GM18520 (cell line): ENCODE measurements around the gene ANGPTL1.

Experiments used
- ATAC-seq: cut with Tn5 transposase; IDR thresholded peaks from one replicate; pipeline ENCODE4 v1.9.1; 2021; ENCODE audit not compliant: unreplicated experiment

The ANGPTL1 gene, protein sequence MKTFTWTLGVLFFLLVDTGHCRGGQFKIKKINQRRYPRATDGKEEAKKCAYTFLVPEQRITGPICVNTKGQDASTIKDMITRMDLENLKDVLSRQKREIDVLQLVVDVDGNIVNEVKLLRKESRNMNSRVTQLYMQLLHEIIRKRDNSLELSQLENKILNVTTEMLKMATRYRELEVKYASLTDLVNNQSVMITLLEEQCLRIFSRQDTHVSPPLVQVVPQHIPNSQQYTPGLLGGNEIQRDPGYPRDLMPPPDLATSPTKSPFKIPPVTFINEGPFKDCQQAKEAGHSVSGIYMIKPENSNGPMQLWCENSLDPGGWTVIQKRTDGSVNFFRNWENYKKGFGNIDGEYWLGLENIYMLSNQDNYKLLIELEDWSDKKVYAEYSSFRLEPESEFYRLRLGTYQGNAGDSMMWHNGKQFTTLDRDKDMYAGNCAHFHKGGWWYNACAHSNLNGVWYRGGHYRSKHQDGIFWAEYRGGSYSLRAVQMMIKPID

DNA sequence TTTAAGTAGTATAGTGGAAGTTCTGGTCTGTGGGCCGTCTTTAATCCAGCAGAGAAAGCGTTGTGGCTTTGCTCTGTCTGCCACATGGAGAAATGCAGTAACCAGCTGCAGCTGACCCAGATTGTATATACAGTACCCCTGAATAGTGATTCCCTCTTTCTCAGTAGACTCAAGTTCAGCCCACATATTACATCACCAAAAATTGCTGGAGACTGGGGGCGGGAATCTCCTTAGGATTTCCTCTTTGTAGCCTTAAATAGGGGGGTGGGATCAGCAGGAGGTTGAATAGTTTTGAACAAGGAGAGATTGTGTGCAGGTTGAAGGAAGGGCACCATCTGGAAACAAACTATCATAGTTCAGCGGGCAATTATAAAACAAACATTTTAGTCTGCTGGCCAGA lies at the start of gene ANGPTL1:
ANGPTL1 (minus strand) TSS at position 134 of the 400 bp plus-strand sequence. CDS start 5,301 bp downstream, outside the sequence.
- ATAC-seq: no peak

DNA sequence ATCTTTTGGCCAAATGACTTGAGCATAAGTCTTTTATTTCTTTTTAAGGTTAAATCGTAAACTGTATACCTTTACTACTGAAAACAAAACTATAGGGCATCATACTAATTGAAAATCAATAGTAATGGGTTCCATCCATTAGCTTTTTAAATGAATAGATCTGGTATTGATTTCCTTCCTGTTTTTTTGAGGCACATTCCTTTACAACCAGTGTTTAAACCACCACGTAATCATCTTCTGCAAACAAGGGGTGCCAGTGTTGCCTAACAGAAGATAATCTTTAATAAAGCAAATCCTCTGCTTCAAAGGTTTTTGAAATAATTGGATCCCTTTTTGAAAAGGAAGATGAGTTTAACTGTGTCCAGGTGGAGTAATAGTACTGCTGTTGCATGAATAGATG lies 48.7 kb upstream of the ANGPTL1 start:
- ATAC-seq: no peak

DNA sequence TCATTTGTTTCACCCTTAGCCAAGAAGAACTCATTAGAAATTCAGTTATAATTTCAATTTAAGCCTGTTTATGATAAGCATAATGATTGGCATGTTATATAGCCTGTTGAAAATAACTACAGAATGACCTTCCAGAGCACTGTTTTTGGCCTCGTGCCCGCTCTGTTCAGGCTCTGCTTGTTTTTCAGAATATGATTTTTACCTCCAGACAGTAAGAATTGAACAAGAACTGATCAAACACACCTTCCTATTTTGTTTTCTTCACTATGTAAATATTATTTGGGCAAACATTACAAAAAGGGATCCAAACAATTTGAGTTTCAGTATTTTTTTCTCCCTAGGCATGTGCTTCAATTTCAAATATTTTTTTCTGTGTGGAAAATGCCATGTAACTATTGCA lies 48.1 kb upstream of the ANGPTL1 start:
- no peak for ATAC-seq

DNA sequence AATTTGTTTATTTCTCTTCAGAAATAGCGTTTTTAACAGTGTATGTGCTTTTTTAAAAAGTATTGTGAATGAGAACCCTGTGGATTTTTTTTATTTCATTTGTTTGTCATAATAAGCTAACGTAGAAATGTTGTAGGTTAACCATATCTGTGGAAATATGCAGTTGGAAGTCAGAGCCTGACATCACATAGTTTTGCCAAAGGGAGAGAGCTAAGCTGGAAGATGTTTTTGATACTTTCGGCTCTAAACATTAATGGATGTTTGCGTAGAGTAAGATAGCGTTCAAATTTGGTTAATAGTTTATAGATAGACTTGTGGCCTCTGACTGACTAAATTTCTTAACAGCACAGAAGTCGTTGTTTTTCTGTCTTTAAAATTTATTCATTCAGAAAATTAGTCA lies 47.4 kb upstream of the ANGPTL1 start:
- ATAC-seq: no peak

DNA sequence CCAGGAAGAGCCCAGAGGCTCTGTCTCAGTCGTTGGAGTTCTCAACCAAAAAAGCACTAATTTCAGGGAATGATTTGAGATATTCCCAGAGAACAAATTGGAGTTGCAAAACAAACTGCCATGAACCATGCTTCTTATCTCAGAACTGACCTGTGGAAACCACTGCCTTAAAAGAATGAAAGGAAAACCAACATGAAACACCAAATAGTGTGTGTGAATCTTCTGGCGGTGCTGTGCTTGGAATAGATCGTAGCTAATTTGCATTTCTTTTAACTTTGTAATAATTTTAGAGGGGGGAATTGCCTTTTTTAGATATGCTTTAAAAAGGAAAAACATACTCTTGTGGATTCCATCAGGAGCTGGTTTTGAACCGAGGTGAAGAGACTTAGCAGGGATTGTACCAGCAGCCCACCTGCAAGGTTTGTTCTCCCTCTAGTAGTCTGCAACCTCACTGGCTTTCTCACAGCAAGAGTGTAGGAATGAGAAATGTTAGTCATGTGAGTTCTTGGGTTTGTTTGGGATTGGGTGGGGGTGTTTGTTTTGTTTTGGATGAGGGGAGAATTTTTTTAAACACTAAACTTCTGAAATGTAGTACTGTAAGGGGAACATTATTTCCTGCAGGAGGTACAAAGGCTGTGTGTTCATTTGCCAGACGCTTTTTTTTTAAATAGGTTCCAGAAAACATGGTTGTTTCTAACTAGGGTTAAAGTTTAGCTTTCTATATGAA lies 45.7 kb upstream of the ANGPTL1 start:
- ATAC-seq: no peak

DNA sequence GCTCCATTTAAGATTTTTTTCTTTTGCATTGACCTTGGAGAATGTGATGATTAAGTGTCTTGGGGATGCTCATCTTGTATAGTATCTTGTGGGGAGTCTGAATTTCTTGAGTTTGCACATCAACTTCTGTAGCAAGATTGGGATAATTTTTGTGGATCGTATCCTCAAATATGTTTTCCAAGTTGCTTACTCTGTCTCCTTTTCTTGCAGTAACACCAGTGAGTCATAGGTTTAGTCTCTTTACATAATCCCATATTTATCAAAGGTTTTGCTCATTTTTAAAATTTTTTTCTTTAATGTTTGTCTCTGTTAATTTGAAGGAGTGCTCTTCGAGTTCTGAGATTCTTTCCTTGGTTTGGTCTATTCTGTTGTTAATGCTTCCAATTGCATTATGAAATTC lies 41.7 kb upstream of the ANGPTL1 start:
- no peak for ATAC-seq

DNA sequence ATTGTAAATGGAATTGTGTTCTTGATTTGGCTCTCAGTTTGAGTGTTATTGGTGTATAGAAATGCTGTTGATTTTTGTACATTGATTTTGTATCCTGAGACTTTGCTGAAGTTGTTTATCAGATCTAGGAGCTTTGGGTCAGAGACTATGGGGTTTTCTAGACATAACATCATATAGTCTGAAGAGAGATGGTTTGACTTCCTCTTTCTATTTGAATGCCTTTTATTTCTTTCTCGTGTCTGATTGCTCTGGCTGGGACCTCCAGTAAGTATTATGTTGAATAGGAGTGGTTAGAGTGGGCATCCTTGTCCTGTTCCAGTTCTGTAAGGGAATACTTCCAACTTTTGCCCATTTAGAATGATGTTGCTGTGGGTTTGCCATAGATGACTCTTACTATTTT lies 39.1 kb upstream of the ANGPTL1 start:
- ATAC-seq: no peak

DNA sequence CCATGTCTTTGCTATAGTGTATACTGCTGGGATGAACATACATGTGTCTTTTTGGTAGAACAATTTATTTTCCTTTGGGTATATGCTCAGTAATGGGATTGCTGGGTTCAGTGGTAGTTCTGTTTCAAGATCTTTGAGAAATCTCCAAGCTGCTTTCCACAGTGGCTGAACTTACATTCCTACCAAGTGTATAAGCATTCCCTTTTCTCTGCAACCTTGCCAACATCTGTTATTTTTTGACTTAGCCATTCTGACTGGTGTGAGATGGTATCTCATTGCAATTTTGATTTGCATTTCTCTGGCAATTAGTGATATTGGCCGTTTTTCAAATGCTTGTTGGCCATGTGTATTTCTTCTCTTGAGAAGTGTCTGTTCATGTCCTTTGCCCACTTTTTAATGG lies 37.5 kb upstream of the ANGPTL1 start:
- no peak for ATAC-seq

DNA sequence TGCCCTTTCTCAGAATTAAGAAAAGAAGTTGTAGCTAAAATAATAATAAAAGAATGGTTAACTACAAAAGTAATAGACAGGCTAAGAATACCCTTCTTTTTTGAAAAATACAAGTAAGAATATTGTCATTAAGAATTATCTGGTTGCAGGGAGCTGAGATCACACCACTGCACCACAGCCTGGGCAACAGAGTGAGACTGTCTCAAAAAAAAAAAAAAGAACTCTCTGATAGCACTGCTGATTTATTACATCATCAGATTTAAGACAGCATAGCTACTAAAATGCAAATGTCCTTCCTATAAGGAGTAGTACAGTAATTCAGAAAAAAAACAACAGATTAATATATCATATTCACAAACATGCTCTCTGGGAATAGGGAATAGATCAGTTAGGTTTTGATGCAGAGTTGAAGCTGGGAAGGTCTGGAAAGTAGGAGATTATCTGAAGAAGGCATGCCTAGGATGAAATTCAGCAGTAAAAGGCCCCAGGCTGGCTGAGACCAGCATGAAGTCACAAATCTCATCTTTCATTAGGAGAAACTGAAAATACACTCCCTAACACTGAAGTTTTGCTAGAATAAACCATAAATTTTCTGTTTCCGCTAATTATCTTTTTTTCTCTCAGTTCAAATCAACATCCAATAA lies 30.7 kb upstream of the ANGPTL1 start:
- ATAC-seq: no peak

DNA sequence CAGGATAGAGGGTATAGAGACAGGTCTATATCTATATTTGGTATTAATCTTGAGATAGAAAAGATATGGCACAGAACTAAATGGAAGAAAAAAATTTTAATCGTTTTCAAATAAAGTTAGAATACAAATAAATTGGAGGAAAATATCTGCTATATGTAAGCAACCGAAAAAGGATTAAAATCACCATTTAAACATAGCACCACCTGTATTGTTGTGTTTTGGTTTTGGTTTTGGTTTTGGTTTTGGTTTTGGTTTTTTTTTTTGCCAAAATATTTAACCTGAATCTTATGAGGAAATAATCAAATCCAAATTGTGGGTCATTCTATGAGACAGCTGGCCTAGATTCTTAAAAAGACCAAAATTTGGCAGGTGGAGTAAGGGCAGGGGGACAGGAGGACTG lies 28.5 kb upstream of the ANGPTL1 start:
- ATAC-seq: no peak

DNA sequence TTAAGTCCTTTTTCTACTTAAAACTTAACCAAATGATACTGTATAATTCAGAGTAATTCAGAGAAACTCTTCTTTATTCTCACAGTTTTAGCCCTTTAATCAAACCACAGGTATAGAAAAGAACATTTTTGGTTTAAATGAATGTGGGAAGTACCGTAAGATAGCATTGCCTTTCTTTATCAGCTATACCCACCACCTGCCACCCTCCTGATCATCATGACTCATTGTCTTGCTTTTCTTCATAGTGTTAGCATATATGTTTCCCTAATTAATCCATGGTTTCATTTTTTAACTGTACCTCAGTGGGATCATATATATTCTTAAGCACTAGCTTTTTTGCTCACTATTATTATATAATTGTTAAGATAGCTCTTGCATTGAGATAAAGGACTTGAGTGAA lies 27.5 kb upstream of the ANGPTL1 start:
- ATAC-seq: no peak

DNA sequence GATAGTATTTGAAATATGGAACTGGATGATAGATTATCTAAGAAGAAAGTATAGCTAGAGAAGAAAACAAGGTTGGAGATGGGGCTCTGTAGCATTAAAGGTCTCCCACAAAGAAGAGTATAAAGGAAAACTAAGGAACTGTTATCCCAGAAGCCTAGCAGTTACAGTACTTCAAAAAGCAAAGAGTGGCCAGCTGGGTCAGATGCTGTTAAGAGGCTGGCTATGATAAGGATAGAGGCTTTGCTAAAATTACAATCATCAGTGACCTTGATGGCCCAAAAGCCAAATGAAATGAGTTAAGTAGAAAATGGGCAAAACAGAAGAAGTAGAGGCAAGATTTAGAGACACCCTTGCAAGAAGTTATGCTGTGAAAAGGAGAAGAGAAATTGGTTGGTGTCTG lies 25.1 kb upstream of the ANGPTL1 start:
- ATAC-seq: no peak

DNA sequence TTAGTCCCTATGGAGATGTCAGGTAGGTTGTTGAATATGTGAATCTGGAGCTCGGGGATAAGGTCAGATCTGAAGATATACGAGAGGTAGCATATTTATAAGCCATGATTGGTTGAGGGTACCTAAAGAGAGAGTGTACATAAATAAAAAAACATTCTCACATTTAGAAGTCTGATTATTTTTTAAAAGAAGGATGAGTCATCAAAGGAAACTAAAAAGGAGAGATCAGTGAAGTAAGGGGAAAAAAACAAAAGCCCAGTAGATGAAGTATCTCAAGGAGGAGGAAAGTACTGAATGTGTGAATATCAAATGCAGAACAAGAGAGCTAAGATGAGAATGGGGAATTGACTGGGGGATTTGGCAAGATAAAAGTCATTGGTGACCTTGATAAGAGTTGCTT lies 15.7 kb upstream of the ANGPTL1 start:
- ATAC-seq: no peak

DNA sequence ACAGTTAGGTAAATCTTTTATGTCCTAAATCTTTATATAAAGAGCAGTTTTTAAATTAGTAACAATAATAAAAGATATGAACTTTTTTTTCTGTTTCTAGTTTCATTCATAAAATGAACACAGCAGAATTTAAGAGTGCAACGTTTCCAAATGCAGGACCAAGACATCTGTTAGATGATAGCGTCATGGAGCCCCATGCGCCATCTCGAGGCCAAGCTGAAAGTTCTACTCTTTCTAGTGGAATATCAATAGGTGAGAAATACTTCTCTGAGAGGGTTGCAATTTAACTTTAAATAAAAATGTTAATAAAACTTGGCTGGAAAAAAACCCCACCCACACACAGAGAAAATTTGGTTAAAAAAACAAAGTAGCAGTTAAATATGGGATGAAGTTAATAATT lies 15.0 kb upstream of the ANGPTL1 start:
- ATAC-seq: no peak

DNA sequence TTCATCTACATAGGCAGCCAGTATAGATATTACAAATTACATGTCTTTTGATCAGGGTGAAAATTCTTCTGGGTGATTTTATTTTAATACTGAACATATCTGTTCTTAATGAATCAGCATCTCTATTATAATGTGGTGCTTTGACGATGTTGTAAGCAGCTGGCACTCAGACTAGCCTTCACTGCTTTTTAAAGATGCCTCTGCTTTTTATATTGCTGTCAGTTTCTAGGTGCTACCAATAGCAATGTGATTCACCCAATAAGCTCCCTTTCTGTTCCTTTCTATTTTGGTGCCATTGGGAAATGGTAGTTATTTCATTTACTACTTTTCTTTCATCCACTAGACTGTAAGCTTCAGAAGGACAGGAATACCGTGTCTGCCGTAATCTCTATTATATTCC lies 11.1 kb upstream of the ANGPTL1 start:
- no peak for ATAC-seq

DNA sequence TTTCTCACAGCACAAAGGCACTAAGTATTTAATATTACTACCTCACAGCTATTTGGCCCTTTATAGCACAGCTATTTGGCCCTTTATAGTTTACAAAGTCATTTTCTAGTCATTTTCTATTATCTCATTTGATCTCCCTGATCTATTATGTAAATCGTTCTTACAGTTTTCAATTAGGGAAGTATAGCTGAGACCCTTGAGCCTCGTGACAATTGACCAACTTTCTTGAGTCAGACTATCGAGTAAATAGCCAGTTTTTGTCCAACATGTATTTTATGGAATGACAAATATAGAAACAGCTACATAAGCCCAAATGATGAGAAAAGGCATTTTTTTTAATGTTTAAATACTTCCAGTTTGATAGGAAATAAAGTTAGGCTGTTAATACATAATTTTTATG lies 7.0 kb upstream of the ANGPTL1 start:
- no peak for ATAC-seq

DNA sequence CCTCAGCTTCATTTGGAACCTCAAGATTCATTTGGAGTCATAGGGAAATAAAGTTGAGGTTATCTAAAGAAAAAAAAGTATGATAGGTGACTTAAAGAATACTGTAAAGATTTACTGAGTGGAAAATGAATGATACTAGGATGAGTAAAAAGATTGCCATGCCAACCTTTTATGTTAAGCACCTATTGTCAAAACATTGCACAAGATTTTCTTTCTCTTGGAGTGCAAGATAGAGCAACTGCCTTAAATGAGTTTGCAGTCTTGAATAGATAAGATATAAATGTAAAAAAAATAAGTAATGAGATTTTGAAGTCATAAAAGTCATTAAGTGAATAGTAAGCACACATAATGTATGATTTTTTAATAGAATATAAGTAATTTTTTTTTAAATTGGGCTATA lies 5.1 kb upstream of the ANGPTL1 start:
- ATAC-seq: no peak

DNA sequence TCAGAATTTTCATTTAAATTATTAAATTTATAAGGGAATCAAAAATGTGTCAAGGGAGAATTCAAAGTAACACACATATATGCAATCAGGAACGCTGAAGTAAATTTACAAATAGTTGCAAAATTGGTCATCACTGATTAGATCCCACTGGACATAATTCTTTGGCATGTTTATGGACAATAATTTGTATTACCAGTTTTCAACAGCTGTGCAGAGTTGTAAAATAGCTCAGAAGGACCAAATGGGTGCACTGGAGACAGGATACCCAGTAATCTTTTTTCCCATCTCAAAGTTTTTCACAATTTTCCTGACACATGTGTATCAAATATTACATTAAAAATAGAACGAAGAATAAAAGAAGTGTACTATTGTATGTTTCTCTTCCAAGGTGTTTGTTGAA lies 4.1 kb upstream of the ANGPTL1 start:
- no peak for ATAC-seq

DNA sequence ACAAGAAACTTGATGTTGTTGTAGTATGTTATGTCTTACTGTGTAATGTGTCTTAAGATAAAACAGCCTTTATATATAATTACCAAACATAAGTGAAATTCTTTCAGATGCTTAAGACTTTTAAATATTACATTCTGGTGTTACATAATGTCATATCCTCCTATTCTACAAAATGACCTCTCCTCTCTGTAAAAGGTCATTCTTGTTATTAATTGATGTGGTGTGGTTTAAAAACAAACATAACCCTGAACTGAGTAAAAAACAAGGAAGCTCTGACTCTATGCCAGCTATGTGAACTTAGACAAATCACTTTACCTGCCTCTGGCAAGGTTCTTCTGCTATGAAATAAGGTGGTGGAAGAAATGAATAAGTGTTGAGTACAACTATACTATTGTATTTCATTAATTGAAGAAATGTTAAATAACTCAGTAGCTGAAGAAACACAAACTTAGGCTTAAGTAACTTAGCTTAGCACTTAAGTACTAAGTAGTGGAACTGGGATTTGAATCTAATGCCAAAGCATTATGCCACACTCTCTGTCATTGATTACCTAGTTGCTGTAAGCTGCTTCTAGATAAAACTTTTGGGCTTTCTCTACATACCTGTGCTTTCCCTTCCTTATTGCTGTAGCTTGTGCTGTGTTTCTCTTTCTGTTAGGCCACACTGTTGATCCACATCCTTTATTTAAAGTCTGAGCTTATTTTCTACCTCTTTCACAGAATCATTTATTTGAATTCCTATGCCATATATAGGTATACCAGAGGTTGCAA lies 859 bp upstream of the ANGPTL1 start:
- peak; percentile 54 for ATAC-seq

DNA sequence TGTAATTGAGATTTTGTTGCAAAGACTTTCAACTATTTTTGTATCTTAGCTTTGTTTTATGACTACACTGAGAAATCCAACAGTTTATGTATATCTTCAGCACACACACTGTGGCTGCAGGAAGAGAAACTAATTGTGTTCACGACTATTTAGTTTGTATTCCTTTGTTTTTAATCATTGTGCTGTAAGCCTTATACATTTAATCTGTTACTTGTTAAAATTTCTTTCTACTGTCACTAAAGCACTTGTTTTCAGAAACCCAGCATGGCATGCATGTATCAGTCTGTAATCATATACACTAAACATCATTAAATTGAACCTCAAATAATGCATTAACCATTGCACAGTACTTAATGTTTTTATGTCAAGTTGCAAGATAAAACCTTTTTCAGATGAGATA lies 656 bp downstream of the ANGPTL1 start:
- ATAC-seq: no peak

DNA sequence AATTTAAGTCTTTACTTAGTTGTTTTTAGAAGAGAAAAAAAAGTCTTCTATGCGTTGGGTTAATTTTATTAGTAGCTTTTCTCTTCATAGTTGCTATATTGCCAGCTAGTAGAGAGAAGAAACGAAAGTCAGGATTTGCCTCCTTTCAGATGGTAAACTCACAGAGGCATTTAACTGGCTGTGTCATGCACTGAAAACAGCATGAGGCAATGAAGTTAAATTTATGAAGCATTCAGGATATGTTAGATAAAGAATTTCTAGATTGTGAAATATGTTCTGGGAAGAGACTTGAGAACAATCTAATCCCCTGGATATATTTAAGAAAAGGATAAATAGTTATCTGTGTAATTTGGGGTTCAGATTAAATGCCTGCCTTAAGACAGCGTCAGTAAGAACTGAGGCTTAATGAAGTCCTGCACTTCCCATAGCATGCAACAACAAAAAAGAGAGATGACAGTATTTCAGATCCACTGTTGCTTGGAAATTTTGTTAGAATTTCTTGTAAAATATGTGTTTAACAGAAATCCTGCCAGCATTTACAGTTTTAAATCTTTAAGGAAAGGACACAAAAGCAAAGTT lies 1.7 kb downstream of the ANGPTL1 start:
- ATAC-seq: no peak
